ENCODE results near the gene FOXO6. TPM values are rescaled to one million over a fixed set of nuclear protein-coding genes. Genes with fewer than 3 reads are reported as not detected.

FOXO6 gene
- total RNA-seq, 2 donors from 2014 or later = 1.4 to 1.9 TPM

DNA sequence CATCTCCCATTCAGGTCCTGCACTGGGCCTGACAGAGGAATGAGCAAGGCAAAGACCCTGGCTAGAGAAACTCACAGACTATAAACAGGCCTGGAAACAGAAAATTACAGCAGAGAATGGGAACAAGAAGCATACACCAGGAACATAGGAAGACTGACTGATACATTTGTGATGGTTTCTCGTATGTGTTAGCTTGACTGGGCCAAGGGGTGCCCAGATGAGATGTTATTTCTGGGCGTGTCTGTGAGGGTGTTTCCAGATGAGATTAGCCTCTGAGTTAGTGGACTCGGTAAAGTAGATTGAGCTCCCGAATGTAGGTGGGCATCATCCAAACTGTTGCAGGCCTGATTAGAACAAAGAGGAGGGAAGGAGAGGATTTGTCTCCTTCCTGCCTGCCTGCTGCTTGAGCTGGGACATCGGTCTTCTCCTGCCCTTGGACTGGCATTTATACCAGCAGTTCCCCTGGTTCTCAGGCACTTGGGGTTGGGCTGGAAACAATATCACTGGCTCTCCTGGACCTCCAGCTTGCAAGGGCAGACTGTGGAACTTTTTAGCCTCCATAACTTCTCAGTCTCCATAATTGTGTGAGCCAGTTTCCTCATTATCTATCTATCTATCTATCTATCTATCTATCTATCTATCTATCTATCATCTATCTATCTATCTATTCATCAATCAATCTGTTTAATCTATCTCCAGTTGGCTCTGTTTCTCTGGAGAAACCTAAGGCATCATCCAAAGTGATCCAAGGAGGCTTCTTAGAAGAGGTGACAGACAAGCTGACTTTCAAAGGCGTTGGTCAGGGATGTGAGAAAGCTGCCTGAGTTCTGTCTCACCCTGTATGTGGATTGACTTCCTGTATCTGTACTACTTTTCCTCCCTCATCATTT lies 9.7 kb upstream of the FOXO6 start:
- Histone ChIP-seq H3K4me1 (peaks cover 0 to 11% of the 10 kb centered on the region in 2 donors), H3K9me3 (no peaks in the 10 kb centered on the region), H3K27me3 (no peaks in the 10 kb centered on the region), H3K36me3 (no peaks in the 10 kb centered on the region), H3K27ac (no peak overlapping the region), H3K4me3 (no peak overlapping the region)
- DNase-seq (ENCODE audit: low spot score) = no peak
- TF ChIP-seq, protein P1, sequence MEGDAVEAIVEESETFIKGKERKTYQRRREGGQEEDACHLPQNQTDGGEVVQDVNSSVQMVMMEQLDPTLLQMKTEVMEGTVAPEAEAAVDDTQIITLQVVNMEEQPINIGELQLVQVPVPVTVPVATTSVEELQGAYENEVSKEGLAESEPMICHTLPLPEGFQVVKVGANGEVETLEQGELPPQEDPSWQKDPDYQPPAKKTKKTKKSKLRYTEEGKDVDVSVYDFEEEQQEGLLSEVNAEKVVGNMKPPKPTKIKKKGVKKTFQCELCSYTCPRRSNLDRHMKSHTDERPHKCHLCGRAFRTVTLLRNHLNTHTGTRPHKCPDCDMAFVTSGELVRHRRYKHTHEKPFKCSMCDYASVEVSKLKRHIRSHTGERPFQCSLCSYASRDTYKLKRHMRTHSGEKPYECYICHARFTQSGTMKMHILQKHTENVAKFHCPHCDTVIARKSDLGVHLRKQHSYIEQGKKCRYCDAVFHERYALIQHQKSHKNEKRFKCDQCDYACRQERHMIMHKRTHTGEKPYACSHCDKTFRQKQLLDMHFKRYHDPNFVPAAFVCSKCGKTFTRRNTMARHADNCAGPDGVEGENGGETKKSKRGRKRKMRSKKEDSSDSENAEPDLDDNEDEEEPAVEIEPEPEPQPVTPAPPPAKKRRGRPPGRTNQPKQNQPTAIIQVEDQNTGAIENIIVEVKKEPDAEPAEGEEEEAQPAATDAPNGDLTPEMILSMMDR (IDR thresholded peaks at IDR 0.05) = no peak

DNA sequence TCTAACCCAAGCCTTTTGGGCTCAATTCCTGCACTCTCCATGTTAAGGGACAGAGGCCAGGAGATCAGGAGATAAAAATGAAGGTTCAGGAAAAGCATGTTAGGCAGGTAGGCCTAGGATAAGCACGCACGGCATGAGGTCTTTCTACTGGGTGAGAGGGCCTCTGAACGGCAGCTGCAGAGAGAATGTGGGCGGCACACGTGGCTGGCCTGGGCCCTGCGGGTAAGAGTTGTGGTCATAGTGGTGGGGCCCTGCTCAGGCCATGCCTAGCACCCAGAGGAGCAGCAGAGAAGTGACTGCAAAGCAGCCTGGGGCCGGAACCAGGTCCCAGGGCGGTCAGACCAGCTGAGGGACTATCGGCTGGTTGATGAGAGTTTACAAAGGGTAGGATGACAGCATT lies 7.5 kb upstream of the FOXO6 start:
- H3K9me3 ChIP-seq = no peaks in the 10 kb centered on the region
- H3K4me1 ChIP-seq = peaks cover 0 to 32% of the 10 kb centered on the region in 2 donors
- H3K27me3 ChIP-seq = no peaks in the 10 kb centered on the region
- no peak overlapping the region for H3K4me3 ChIP-seq
- H3K27ac ChIP-seq = no peak overlapping the region
- TF ChIP-seq, protein P1 (IDR thresholded peaks at IDR 0.05) = no peak
- H3K36me3 ChIP-seq = no peaks in the 10 kb centered on the region
- no peak for DNase-seq (ENCODE audit: low spot score)

GRCh38 chr1:41354956-41355355 lies 6.3 kb upstream of the FOXO6 start:
- Histone ChIP-seq H3K36me3 (no peaks in the 10 kb centered on the region), H3K4me3 (no peak overlapping the region), H3K27ac (no peak overlapping the region), H3K9me3 (no peaks in the 10 kb centered on the region), H3K4me1 (peaks cover 0 to 44% of the 10 kb centered on the region in 2 donors), H3K27me3 (no peaks in the 10 kb centered on the region)
- no peak for DNase-seq (ENCODE audit: low spot score)
- TF ChIP-seq, protein P1 (IDR thresholded peaks at IDR 0.05) = no peak

GRCh38 chr1:41355356-41355755 lies 5.9 kb upstream of the FOXO6 start:
- H3K4me3 ChIP-seq = no peak overlapping the region
- no peaks in the 10 kb centered on the region for H3K27me3 ChIP-seq
- H3K36me3 ChIP-seq = no peaks in the 10 kb centered on the region
- H3K27ac ChIP-seq = no peak overlapping the region
- TF ChIP-seq, protein P1 (IDR thresholded peaks at IDR 0.05) = no peak
- no peaks in the 10 kb centered on the region for H3K9me3 ChIP-seq
- H3K4me1 ChIP-seq = peaks cover 0 to 48% of the 10 kb centered on the region in 2 donors
- no peak for DNase-seq (ENCODE audit: low spot score)

GRCh38 chr1:41355761-41356160 lies 5.5 kb upstream of the FOXO6 start:
- Histone ChIP-seq H3K27me3 (no peaks in the 10 kb centered on the region), H3K4me3 (no peak overlapping the region), H3K27ac (no peak overlapping the region), H3K4me1 (peaks cover 0 to 52% of the 10 kb centered on the region in 2 donors), H3K9me3 (no peaks in the 10 kb centered on the region), H3K36me3 (no peaks in the 10 kb centered on the region)
- TF ChIP-seq, protein P1 (IDR thresholded peaks at IDR 0.05) = no peak
- DNase-seq (ENCODE audit: low spot score) = no peak

All from right atrium auricular region (tissue), 2 donors.